Neural progenitor cell (in vitro differentiated cells): Measurements from ENCODE around the gene KRTCAP3.

Experiments used
- EZH2 ChIP-seq: fragments of 200-600 bp; sonication (generic); IDR thresholded peaks from 2 replicates; pipeline ENCODE4 v1.6.1; 2017; ENCODE audit warnings: antibody characterized with exemption, mild to moderate bottlenecking, moderate library complexity
- EZH2phosphoT487 ChIP-seq: fragments of 200-600 bp; sonication (generic); IDR thresholded peaks from 2 replicates; pipeline ENCODE4 v1.6.1; 2017; ENCODE audit warnings: antibody characterized with exemption
- TF ChIP-seq, protein P1 (sequence below): fragments of 200-600 bp; sonication (generic); IDR thresholded peaks from 2 replicates; pipeline ENCODE4 v1.5.1; 2017; ENCODE audit warnings: antibody characterized with exemption, mild to moderate bottlenecking

DNA sequence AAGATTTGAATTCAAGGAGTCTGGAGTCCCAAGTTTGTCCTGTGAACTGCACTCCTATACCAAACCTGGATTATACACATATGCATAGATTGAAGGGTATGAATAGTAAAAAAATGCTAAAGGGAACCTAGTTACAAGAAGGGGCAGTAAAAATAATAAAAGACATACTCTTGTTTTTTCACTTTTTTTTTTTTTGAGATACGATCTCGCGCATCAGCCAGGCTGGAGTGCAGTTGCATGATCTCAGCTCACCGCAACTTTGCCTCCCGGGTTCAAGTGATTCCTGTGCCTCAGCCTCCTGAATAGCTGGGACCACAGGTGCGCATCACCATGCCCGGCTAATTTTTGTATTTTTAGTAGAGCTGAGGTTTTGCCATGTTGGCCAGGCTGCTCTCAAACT lies 22.3 kb downstream of the KRTCAP3 start:
- TF ChIP-seq, protein P1, sequence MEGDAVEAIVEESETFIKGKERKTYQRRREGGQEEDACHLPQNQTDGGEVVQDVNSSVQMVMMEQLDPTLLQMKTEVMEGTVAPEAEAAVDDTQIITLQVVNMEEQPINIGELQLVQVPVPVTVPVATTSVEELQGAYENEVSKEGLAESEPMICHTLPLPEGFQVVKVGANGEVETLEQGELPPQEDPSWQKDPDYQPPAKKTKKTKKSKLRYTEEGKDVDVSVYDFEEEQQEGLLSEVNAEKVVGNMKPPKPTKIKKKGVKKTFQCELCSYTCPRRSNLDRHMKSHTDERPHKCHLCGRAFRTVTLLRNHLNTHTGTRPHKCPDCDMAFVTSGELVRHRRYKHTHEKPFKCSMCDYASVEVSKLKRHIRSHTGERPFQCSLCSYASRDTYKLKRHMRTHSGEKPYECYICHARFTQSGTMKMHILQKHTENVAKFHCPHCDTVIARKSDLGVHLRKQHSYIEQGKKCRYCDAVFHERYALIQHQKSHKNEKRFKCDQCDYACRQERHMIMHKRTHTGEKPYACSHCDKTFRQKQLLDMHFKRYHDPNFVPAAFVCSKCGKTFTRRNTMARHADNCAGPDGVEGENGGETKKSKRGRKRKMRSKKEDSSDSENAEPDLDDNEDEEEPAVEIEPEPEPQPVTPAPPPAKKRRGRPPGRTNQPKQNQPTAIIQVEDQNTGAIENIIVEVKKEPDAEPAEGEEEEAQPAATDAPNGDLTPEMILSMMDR = no peak
- TF ChIP-seq EZH2 (no peak), EZH2phosphoT487 (no peak)
